Measurements from ENCODE around the gene SEMA5A.

- TF ChIP-seq CTCF (IDR thresholded peaks at IDR 0.05) (no peak), POLR2A (IDR thresholded peaks at IDR 0.05) (no peak)
These were observed 361.9 kb downstream of the SEMA5A start for GRCh38 chr5:9183992-9184391.
